WTC11 (cell line): Measurements from ENCODE around the gene FOXD3. TPM values are rescaled to one million over a fixed set of nuclear protein-coding genes. Genes with fewer than 3 reads are reported as not detected.

Experiments used
- ATAC-seq: fragments of 200-7000 bp; cut with Tn5 transposase; 2 replicates; pipeline ENCODE4 v1.10.0; 2021; ENCODE audit warnings: mild to moderate bottlenecking, moderate library complexity
- CTCF ChIA-PET: fragments of 300-600 bp; sonication (Branson Sonifier 250); formaldehyde crosslinking; loops from one replicate; lab custom pipeline; 2021; ENCODE audit warnings: antibody characterized with exemption; lab: Charles Lee
- POLR2A ChIA-PET: fragments of 350-600 bp; sonication (Branson Sonifier 250); formaldehyde crosslinking; loops from one replicate; lab custom pipeline; 2021; ENCODE audit warnings: antibody characterized with exemption; lab: Charles Lee
- DNase-seq: peaks from one replicate; pipeline ENCODE4 v3.0.0; 2021; ENCODE audit warnings: low spot score
- H3K27ac Mint-ChIP-seq: 2 replicates; pipeline ENCODE4 v1.8.0; 2021; ENCODE audit warnings: mixed read lengths
- H3K27me3 Mint-ChIP-seq: 2 replicates; pipeline ENCODE4 v1.8.0; 2021; ENCODE audit warnings: low read depth, mild to moderate bottlenecking, moderate library complexity, mixed read lengths
- H3K36me3 Mint-ChIP-seq: 2 replicates; pipeline ENCODE4 v1.8.0; 2021; ENCODE audit warnings: mixed read lengths
- H3K4me1 Mint-ChIP-seq: 2 replicates; pipeline ENCODE4 v1.8.0; 2022; ENCODE audit warnings: mixed read lengths
- H3K4me3 Mint-ChIP-seq: 2 replicates; pipeline ENCODE4 v1.8.0; 2021; ENCODE audit warnings: mild to moderate bottlenecking, moderate library complexity, mixed read lengths
- H3K9me3 Mint-ChIP-seq: 2 replicates; pipeline ENCODE4 v1.8.0; 2021; ENCODE audit warnings: mixed read lengths
- CREM ChIP-seq: sonication (generic); formaldehyde crosslinking; IDR thresholded peaks from 2 replicates; pipeline ENCODE4 v1.8.1; 2022; ENCODE audit warnings: mild to moderate bottlenecking, missing genetic modification reagents, moderate library complexity
- E2F1 ChIP-seq: sonication (generic); formaldehyde crosslinking; IDR thresholded peaks from 2 replicates; pipeline ENCODE4 v1.8.0; 2022; ENCODE audit warnings: mild to moderate bottlenecking, missing genetic modification reagents
- ETV6 ChIP-seq: sonication (generic); formaldehyde crosslinking; IDR thresholded peaks from 2 replicates; pipeline ENCODE4 v1.8.1; 2022; ENCODE audit warnings: mild to moderate bottlenecking, missing genetic modification reagents
- FOXK1 ChIP-seq: sonication (generic); formaldehyde crosslinking; IDR thresholded peaks from 2 replicates; pipeline ENCODE4 v1.8.0; 2022; ENCODE audit warnings: mild to moderate bottlenecking, moderate library complexity, missing genetic modification reagents
- FOXP1 ChIP-seq: sonication (generic); formaldehyde crosslinking; IDR thresholded peaks from 2 replicates; pipeline ENCODE4 v1.8.0; 2022; ENCODE audit warnings: missing genetic modification reagents, mild to moderate bottlenecking, moderate library complexity, borderline replicate concordance
- MAX ChIP-seq: sonication (generic); formaldehyde crosslinking; IDR thresholded peaks from 2 replicates; pipeline ENCODE4 v1.8.0; 2022; ENCODE audit warnings: mild to moderate bottlenecking, missing genetic modification reagents
- OVOL2 ChIP-seq: fragments of 250-450 bp; sonication (Bioruptor Pico); IDR thresholded peaks from 2 replicates; pipeline ENCODE4 v1.9.0; 2021; ENCODE audit warnings: mild to moderate bottlenecking, borderline replicate concordance
- RELA ChIP-seq: sonication (generic); formaldehyde crosslinking; IDR thresholded peaks from 2 replicates; pipeline ENCODE4 v1.8.1; 2022; ENCODE audit warnings: missing genetic modification reagents, mild to moderate bottlenecking, borderline replicate concordance
- SMAD3 ChIP-seq: sonication (generic); formaldehyde crosslinking; IDR thresholded peaks from 2 replicates; pipeline ENCODE4 v1.8.0; 2022; ENCODE audit warnings: missing genetic modification reagents, mild to moderate bottlenecking, borderline replicate concordance
- USF1 ChIP-seq: sonication (generic); formaldehyde crosslinking; IDR thresholded peaks from 2 replicates; pipeline ENCODE4 v1.8.0; 2022; ENCODE audit warnings: mild to moderate bottlenecking, missing genetic modification reagents
- USF2 ChIP-seq: sonication (generic); formaldehyde crosslinking; IDR thresholded peaks from 2 replicates; pipeline ENCODE4 v1.8.1; 2023; ENCODE audit warnings: mild to moderate bottlenecking, missing genetic modification reagents, moderate library complexity
- ZNF121 ChIP-seq: sonication (generic); formaldehyde crosslinking; IDR thresholded peaks from 2 replicates; pipeline ENCODE4 v1.8.0; 2023; ENCODE audit warnings: missing genetic modification reagents
- ZNF416 ChIP-seq: fragments of 250-450 bp; sonication (Bioruptor Pico); IDR thresholded peaks from 2 replicates; pipeline ENCODE4 v1.9.0; 2021; ENCODE audit warnings: mild to moderate bottlenecking, inconsistent platforms
- ZNF512 ChIP-seq: sonication (generic); formaldehyde crosslinking; IDR thresholded peaks from 2 replicates; pipeline ENCODE4 v1.8.1; 2022; ENCODE audit warnings: missing genetic modification reagents, borderline replicate concordance
- total RNA-seq: library from RNA; stranded (reverse); gene quantifications from 3 replicates; pipeline ENCODE4 v1.2.3, GENCODE V29; 2021
- TF ChIP-seq, protein P1 (sequence below): sonication (generic); formaldehyde crosslinking; conservative IDR thresholded peaks from 2 replicates; pipeline ENCODE4 v1.8.1; 2022; ENCODE audit warnings: mild to moderate bottlenecking, missing genetic modification reagents
- TF ChIP-seq, protein P2 (sequence below): fragments of 250-450 bp; sonication (Bioruptor Pico); IDR thresholded peaks from 2 replicates; pipeline ENCODE4 v1.9.0; 2021; ENCODE audit warnings: moderate library complexity, mild to moderate bottlenecking, inconsistent platforms, borderline replicate concordance
- TF ChIP-seq, protein P3 (sequence below): sonication (generic); formaldehyde crosslinking; IDR thresholded peaks from 2 replicates; pipeline ENCODE4 v1.8.0; 2023; ENCODE audit warnings: mild to moderate bottlenecking, missing genetic modification reagents
- TF ChIP-seq, protein P4 (sequence below): sonication (generic); formaldehyde crosslinking; conservative IDR thresholded peaks from 2 replicates; pipeline ENCODE4 v1.8.1; 2023; ENCODE audit warnings: mild to moderate bottlenecking, low read depth, missing genetic modification reagents, moderate library complexity

FOXD3 gene
- total RNA-seq, 1 experiment from 2014 or later, result 27.5 TPM

DNA sequence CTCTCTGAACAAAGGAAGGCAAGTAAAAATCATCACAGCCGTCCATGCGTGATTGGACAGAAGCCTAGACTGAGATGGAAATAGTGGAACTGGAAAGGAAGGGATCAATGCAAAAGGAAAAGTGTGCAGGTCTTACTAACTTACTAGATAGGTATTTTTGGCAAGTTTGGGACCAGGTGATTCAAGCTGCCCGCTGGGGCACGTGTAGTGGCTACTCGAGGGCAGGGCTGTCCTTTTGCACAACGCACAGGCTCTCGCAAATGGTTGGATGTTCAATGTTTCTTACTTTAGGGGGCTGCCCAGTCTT lies 44.5 kb downstream of the FOXD3 start:
- ATAC-seq (no peak), DNase-seq (no peak)
- CTCF ChIA-PET, result interaction anchor here (2.3 kb wide), 1 partner anchor 39 kb away, joined by 13 read pairs; no protein-coding TSS in a partner anchor
- TF ChIP-seq MAX (CRISPR knock-in tag), result no peak
- TF ChIP-seq ZNF512 (CRISPR knock-in tag), result no peak
- no peak; the same call in 1 of the 2 replicates for TF ChIP-seq FOXP1 (CRISPR knock-in tag)
- TF ChIP-seq, all 79 proteins: peak for 0
- H3K27me3 Mint-ChIP-seq, result peaks cover 12% of the 10 kb centered on the region
- H3K4me3 Mint-ChIP-seq, result peak overlapping the region; percentile 33; the same call in 1 of the 2 replicates
- peaks cover 10% of the 10 kb centered on the region for H3K9me3 Mint-ChIP-seq
- peaks cover 10% of the 10 kb centered on the region for H3K36me3 Mint-ChIP-seq
- peaks cover 30% of the 10 kb centered on the region for H3K4me1 Mint-ChIP-seq
- POLR2A ChIA-PET, result interaction anchor here (0.7 to 1.7 kb wide), 2 partner anchors 19 to 36 kb away, joined by 3 to 5 read pairs; no protein-coding TSS in a partner anchor
- peak overlapping the region; percentile 87 for H3K27ac Mint-ChIP-seq

DNA sequence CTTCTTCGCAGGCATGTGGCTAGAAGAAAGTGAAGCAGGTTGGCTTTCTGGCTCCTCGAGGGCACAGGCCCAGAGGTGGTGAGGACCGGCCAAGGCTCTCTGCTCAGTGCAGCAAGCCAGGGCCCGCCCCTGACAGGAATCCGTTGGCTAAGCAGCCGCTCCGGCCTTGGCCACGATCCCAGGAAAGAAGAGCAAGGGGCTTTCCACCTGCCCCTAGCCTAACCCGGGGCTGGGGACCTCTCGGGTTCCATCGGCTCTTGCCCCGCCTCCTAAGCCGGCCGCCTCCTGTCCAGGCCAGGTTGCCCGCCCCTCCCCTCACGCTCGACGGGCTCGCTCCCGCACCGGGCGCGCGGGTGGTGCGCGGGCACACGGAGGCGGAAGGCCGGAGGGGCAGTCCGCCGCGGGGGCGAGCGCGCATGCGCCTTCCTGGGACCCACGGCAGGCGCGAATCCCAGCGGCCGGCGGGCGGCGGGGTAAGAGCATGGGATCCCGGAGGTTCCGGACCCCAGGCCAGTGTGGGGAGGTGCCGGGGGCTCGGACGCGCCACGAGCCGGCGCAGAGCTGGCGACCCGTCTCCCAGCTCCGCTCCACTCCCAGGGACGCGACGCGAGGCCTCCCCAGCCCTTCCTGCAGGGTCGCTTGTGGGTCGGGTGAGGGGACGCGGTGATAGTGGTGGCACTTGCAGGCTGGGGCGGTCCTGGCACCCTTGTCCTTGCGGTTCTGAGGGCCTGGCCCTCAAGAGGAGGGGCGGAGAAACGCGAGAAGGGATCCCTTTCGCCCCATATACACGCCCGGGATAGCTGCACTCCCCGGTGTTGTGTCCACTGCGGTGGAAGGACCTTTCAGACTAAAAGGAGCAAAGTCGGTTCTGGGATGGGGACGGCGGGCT lies 45.1 kb downstream of the FOXD3 start, which contains the start of gene ALG6:
ALG6 (plus strand) TSS at position 413 of the 889 bp plus-strand sequence. CDS start 3,351 bp downstream, outside the sequence.
- POLR2A ChIA-PET, result interaction anchor here (1.7 kb wide), 1 partner anchor 37 kb away, joined by 5 read pairs; no protein-coding TSS in a partner anchor
- H3K36me3 Mint-ChIP-seq, result peaks cover 12% of the 10 kb centered on the region
- DNase-seq (peak; percentile 98), ATAC-seq (peak; percentile 98)
- peak within 1 kb of the TSS; percentile 87 for H3K27ac Mint-ChIP-seq
- CTCF ChIA-PET, result interaction anchor here (0.6 to 2.3 kb wide), 2 partner anchors 40 to 180 kb away, joined by 3 to 13 read pairs; no protein-coding TSS in a partner anchor
- H3K9me3 Mint-ChIP-seq, result peaks cover 7% of the 10 kb centered on the region
- H3K4me3 Mint-ChIP-seq, result peak within 1 kb of the TSS; percentile 96
- peaks cover 12% of the 10 kb centered on the region for H3K27me3 Mint-ChIP-seq
- H3K4me1 Mint-ChIP-seq, result peaks cover 24% of the 10 kb centered on the region
- TF ChIP-seq, protein P1, sequence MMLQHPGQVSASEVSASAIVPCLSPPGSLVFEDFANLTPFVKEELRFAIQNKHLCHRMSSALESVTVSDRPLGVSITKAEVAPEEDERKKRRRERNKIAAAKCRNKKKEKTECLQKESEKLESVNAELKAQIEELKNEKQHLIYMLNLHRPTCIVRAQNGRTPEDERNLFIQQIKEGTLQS (CRISPR knock-in tag), result no peak
- TF ChIP-seq USF2, result 0 out of 2 replicates have a peak, but pooled peaks have one; percentile 23
- peak; percentile 67 for TF ChIP-seq ETV6 (CRISPR knock-in tag)
- TF ChIP-seq OVOL2, result no peak
- TF ChIP-seq, protein P2, sequence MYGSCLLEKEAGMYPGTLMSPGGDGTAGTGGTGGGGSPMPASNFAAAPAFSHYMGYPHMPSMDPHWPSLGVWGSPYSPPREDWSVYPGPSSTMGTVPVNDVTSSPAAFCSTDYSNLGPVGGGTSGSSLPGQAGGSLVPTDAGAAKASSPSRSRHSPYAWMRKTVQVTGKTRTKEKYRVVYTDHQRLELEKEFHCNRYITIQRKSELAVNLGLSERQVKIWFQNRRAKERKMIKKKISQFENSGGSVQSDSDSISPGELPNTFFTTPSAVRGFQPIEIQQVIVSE (CRISPR knock-in tag), result no peak
- peak; percentile 19; the same call in 1 of the 2 replicates for TF ChIP-seq FOXK1
- 0 out of 2 replicates have a peak, but pooled peaks have one; percentile 48 for TF ChIP-seq ZNF121 (CRISPR knock-in tag)
- 0 out of 2 replicates have a peak, but pooled peaks have one; percentile 63 for TF ChIP-seq RELA
- TF ChIP-seq, protein P3, sequence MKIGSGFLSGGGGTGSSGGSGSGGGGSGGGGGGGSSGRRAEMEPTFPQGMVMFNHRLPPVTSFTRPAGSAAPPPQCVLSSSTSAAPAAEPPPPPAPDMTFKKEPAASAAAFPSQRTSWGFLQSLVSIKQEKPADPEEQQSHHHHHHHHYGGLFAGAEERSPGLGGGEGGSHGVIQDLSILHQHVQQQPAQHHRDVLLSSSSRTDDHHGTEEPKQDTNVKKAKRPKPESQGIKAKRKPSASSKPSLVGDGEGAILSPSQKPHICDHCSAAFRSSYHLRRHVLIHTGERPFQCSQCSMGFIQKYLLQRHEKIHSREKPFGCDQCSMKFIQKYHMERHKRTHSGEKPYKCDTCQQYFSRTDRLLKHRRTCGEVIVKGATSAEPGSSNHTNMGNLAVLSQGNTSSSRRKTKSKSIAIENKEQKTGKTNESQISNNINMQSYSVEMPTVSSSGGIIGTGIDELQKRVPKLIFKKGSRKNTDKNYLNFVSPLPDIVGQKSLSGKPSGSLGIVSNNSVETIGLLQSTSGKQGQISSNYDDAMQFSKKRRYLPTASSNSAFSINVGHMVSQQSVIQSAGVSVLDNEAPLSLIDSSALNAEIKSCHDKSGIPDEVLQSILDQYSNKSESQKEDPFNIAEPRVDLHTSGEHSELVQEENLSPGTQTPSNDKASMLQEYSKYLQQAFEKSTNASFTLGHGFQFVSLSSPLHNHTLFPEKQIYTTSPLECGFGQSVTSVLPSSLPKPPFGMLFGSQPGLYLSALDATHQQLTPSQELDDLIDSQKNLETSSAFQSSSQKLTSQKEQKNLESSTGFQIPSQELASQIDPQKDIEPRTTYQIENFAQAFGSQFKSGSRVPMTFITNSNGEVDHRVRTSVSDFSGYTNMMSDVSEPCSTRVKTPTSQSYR (CRISPR knock-in tag), result peak; percentile 21
- TF ChIP-seq CREM (CRISPR knock-in tag), result peak; percentile 62; the same call in 1 of the 2 replicates
- no peak for TF ChIP-seq USF1
- TF ChIP-seq ZNF416 (CRISPR knock-in tag), result 0 out of 2 replicates have a peak, but pooled peaks have one; percentile 27
- TF ChIP-seq SMAD3 (CRISPR knock-in tag), result peak; percentile 82; the same call in 1 of the 2 replicates
- TF ChIP-seq, protein P4, sequence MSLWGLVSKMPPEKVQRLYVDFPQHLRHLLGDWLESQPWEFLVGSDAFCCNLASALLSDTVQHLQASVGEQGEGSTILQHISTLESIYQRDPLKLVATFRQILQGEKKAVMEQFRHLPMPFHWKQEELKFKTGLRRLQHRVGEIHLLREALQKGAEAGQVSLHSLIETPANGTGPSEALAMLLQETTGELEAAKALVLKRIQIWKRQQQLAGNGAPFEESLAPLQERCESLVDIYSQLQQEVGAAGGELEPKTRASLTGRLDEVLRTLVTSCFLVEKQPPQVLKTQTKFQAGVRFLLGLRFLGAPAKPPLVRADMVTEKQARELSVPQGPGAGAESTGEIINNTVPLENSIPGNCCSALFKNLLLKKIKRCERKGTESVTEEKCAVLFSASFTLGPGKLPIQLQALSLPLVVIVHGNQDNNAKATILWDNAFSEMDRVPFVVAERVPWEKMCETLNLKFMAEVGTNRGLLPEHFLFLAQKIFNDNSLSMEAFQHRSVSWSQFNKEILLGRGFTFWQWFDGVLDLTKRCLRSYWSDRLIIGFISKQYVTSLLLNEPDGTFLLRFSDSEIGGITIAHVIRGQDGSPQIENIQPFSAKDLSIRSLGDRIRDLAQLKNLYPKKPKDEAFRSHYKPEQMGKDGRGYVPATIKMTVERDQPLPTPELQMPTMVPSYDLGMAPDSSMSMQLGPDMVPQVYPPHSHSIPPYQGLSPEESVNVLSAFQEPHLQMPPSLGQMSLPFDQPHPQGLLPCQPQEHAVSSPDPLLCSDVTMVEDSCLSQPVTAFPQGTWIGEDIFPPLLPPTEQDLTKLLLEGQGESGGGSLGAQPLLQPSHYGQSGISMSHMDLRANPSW, result no peak
- 0 out of 2 replicates have a peak, but pooled peaks have one; percentile 11 for TF ChIP-seq E2F1 (CRISPR knock-in tag)
- TF ChIP-seq MAX (CRISPR knock-in tag), result peak; percentile 93
